Measurements from ENCODE around the gene XIAP.
A peak's percentile ranks its signal among the peaks of the same experiment; 100 is the strongest.
"Not testable (repeated sequence)": the region's sequence is repeated elsewhere in the genome, so short reads cannot be mapped to it uniquely, and the experiment has no call there.

The XIAP gene

DNA sequence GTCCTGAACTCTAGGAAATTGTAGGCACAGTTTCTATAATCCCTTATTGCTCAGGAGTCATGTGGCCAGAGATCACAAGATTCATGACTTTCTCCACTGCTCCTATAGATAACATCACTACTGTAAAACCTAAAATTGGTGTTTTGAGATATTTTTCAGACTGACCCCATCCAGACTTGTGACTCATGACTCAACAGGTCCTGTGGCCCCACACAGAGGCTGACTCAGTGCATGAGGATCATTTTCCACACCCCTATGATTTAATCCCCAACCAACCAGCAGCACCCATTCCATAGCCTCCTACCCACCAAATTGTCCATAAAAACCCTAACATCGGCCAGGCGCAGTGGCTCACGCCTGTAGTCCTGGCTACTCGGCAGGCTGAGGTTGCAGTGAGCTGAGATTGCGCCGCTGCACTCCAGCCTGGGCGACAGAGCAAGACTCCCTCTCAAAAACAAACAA is 13.2 kb upstream of the XIAP start:
- Histone ChIP-seq H3K4me1 (ENCODE audit: control insufficient read depth, insufficient read depth, low read length) (no peaks in the 10 kb centered on the region), H3K36me3 (ENCODE audit: control insufficient read depth, insufficient read depth, low read length) (no peaks in the 10 kb centered on the region), H3K4me3 (ENCODE audit: low read depth, low read length) (no peak overlapping the region), H3K9me3 (ENCODE audit: control insufficient read depth, insufficient read depth, low read length) (no peaks in the 10 kb centered on the region), H3K27me3 (ENCODE audit: control insufficient read depth, insufficient read depth, low read length) (no peaks in the 10 kb centered on the region), H3K9ac (ENCODE audit: low read depth, low read length) (no peak overlapping the region)

GRCh38 chrX:123847056-123847455 is 12.8 kb upstream of the XIAP start:
- no peaks in the 10 kb centered on the region for H3K4me1 ChIP-seq (ENCODE audit: control insufficient read depth, insufficient read depth, low read length)
- H3K4me3 ChIP-seq (ENCODE audit: low read depth, low read length): no peak overlapping the region
- H3K9me3 ChIP-seq (ENCODE audit: control insufficient read depth, insufficient read depth, low read length): no peaks in the 10 kb centered on the region
- H3K9ac ChIP-seq (ENCODE audit: low read depth, low read length): no peak overlapping the region
- H3K36me3 ChIP-seq (ENCODE audit: control insufficient read depth, insufficient read depth, low read length): no peaks in the 10 kb centered on the region
- H3K27me3 ChIP-seq (ENCODE audit: control insufficient read depth, insufficient read depth, low read length): no peaks in the 10 kb centered on the region

DNA sequence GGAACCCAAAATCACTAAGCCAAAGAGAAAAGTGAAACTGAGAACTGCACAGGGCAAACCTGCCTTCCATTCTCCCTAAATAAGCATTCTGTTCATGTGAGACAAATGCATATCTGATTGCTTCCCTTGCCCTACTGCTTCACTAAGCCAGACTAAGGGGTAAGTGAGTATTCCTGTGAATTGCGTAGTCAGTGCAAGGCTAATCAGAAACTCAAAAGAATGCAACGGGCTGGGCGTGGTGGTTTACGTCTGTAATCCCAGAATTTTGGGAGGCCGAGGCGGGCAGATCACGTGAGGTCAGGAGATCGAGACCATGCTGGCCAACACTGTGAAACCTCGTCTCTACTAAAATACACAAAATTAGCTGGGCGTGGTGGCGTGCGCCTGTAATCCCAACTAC is 10.8 kb upstream of the XIAP start:
- Histone ChIP-seq H3K9me3 (ENCODE audit: control insufficient read depth, insufficient read depth, low read length) (no peaks in the 10 kb centered on the region), H3K36me3 (ENCODE audit: control insufficient read depth, insufficient read depth, low read length) (no peaks in the 10 kb centered on the region), H3K27me3 (ENCODE audit: control insufficient read depth, insufficient read depth, low read length) (no peaks in the 10 kb centered on the region), H3K9ac (ENCODE audit: low read depth, low read length) (no peak overlapping the region), H3K4me3 (ENCODE audit: low read depth, low read length) (no peak overlapping the region), H3K4me1 (ENCODE audit: control insufficient read depth, insufficient read depth, low read length) (no peaks in the 10 kb centered on the region)

DNA sequence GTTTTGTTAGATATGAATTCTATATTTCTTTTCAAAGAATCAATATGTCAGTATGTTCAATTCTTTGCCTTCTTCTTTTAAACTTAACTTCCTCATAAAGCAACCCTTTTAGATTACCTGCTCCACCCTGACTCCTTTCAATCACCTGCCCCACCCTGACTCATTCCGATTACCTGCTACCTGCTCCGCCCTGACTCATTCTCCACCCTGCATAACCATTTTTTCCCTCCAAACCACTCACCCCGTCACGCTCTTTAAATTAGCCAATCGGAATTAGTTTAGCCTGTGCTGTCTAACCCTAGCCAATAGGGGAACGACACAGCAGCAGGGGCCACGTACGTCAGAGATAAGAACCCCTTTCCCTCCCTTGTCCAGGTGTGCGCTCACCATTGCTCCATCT is 9.9 kb upstream of the XIAP start:
- H3K9me3 ChIP-seq (ENCODE audit: control insufficient read depth, insufficient read depth, low read length); H3K36me3 ChIP-seq (ENCODE audit: control insufficient read depth, insufficient read depth, low read length); H3K9ac ChIP-seq (ENCODE audit: low read depth, low read length); H3K4me3 ChIP-seq (ENCODE audit: low read depth, low read length); H3K4me1 ChIP-seq (ENCODE audit: control insufficient read depth, insufficient read depth, low read length); H3K27me3 ChIP-seq (ENCODE audit: control insufficient read depth, insufficient read depth, low read length): not testable (repeated sequence)

GRCh38 chrX:123851079-123851478 is 8.8 kb upstream of the XIAP start:
- H3K4me1 ChIP-seq (ENCODE audit: control insufficient read depth, insufficient read depth, low read length): no peaks in the 10 kb centered on the region
- H3K36me3 ChIP-seq (ENCODE audit: control insufficient read depth, insufficient read depth, low read length): no peaks in the 10 kb centered on the region
- H3K4me3 ChIP-seq (ENCODE audit: low read depth, low read length): no peak overlapping the region
- no peaks in the 10 kb centered on the region for H3K9me3 ChIP-seq (ENCODE audit: control insufficient read depth, insufficient read depth, low read length)
- H3K27me3 ChIP-seq (ENCODE audit: control insufficient read depth, insufficient read depth, low read length): no peaks in the 10 kb centered on the region
- H3K9ac ChIP-seq (ENCODE audit: low read depth, low read length): no peak overlapping the region

GRCh38 chrX:123854329-123854728 is 5.5 kb upstream of the XIAP start:
- Histone ChIP-seq H3K4me1 (ENCODE audit: control insufficient read depth, insufficient read depth, low read length) (peaks cover 8% of the 10 kb centered on the region), H3K36me3 (ENCODE audit: control insufficient read depth, insufficient read depth, low read length) (no peaks in the 10 kb centered on the region), H3K9ac (ENCODE audit: low read depth, low read length) (no peak overlapping the region)

GRCh38 chrX:123859409-123859845 is 426 bp upstream of the XIAP start:
- no peaks in the 10 kb centered on the region for H3K9me3 ChIP-seq (ENCODE audit: control insufficient read depth, insufficient read depth, low read length)
- H3K4me1 ChIP-seq (ENCODE audit: control insufficient read depth, insufficient read depth, low read length): peaks cover 8% of the 10 kb centered on the region
- H3K27me3 ChIP-seq (ENCODE audit: control insufficient read depth, insufficient read depth, low read length): no peaks in the 10 kb centered on the region
- H3K36me3 ChIP-seq (ENCODE audit: control insufficient read depth, insufficient read depth, low read length): no peaks in the 10 kb centered on the region
- H3K9ac ChIP-seq (ENCODE audit: low read depth, low read length): no peak overlapping the region
- H3K4me3 ChIP-seq (ENCODE audit: low read depth, low read length): peak overlapping the region; percentile 77

More at GRCh38 chrX:123854329-123854728, 5.5 kb upstream of the XIAP start:
- Histone ChIP-seq H3K27me3 (ENCODE audit: control insufficient read depth, insufficient read depth, low read length) (no peaks in the 10 kb centered on the region), H3K9me3 (ENCODE audit: control insufficient read depth, insufficient read depth, low read length) (no peaks in the 10 kb centered on the region), H3K4me3 (ENCODE audit: low read depth, low read length) (no peak overlapping the region)

DNA sequence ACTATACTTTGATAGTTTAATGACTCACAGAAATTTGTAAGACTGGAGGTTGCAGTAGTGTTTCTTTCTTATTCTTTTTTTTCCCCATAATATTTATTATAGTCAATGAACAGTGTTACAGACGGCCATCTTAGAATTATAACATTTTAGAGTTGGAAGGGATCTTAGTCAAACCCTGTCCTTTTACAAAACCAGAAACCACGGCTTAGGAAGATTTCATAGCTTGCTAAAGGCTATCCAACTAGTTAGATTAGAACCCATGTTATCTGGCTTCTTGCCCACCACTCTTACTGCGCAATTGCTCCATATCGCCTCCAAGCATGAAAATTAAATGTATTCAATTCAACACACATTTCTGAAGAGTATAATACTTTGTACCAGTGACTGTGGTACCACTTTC is 1.1 kb downstream of the XIAP start:
- H3K4me3 ChIP-seq (ENCODE audit: low read depth, low read length): peak overlapping the region; percentile 77
- H3K36me3 ChIP-seq (ENCODE audit: control insufficient read depth, insufficient read depth, low read length): no peaks in the 10 kb centered on the region
- H3K27me3 ChIP-seq (ENCODE audit: control insufficient read depth, insufficient read depth, low read length): no peaks in the 10 kb centered on the region
- no peaks in the 10 kb centered on the region for H3K9me3 ChIP-seq (ENCODE audit: control insufficient read depth, insufficient read depth, low read length)
- peak overlapping the region; percentile 91 for H3K9ac ChIP-seq (ENCODE audit: low read depth, low read length)
- peaks cover 8% of the 10 kb centered on the region for H3K4me1 ChIP-seq (ENCODE audit: control insufficient read depth, insufficient read depth, low read length)

DNA sequence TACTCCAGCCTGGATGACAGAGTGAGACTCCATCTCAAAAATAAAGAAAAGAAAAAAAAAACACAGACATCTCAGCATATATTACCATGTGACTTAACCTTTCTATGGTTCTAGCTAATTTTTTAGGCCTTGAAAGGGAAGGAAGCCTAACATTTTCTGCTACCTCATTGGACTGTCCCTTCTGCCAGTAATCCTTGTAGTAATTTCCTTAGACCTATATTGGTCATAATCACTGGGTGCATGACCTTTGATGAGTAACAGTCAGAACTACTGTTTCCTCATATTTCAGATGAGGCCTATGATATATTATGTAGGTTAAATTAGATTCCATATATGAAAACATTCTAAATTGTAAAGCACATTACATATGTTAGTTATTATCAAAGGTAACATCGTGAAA is 9.6 kb downstream of the XIAP start:
- H3K4me1 ChIP-seq (ENCODE audit: control insufficient read depth, insufficient read depth, low read length): no peaks in the 10 kb centered on the region

GRCh38 chrX:123871309-123871708 is 11.5 kb downstream of the XIAP start:
- no peaks in the 10 kb centered on the region for H3K9me3 ChIP-seq (ENCODE audit: control insufficient read depth, insufficient read depth, low read length)
- peaks cover 2% of the 10 kb centered on the region for H3K36me3 ChIP-seq (ENCODE audit: control insufficient read depth, insufficient read depth, low read length)
- H3K4me1 ChIP-seq (ENCODE audit: control insufficient read depth, insufficient read depth, low read length): no peaks in the 10 kb centered on the region
- no peak overlapping the region for H3K9ac ChIP-seq (ENCODE audit: low read depth, low read length)
- no peak overlapping the region for H3K4me3 ChIP-seq (ENCODE audit: low read depth, low read length)
- no peaks in the 10 kb centered on the region for H3K27me3 ChIP-seq (ENCODE audit: control insufficient read depth, insufficient read depth, low read length)

More for the DNA sequence above, 9.6 kb downstream of the XIAP start:
- no peak overlapping the region for H3K4me3 ChIP-seq (ENCODE audit: low read depth, low read length)
- no peak overlapping the region for H3K9ac ChIP-seq (ENCODE audit: low read depth, low read length)
- peaks cover 2% of the 10 kb centered on the region for H3K36me3 ChIP-seq (ENCODE audit: control insufficient read depth, insufficient read depth, low read length)
- no peaks in the 10 kb centered on the region for H3K9me3 ChIP-seq (ENCODE audit: control insufficient read depth, insufficient read depth, low read length)
- no peaks in the 10 kb centered on the region for H3K27me3 ChIP-seq (ENCODE audit: control insufficient read depth, insufficient read depth, low read length)

DNA sequence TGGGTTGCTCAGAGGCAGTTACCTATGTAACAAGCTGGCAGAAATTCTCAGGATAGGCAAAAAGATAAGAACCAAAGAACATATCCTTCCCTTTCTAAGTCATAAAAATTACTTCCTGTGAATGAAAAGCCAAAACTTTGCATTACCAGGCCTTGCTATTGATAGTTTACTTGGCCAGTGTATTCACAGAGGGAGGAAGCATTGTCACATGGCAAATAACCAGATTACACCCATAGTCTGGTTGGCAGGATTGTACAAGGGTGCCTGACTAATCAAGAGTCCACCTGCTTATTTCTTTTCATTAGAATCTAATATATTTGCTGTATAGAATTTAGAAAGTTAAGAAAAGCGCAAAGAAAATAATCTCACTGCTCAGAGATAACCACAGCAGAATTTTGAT is 14.1 kb downstream of the XIAP start:
- no peaks in the 10 kb centered on the region for H3K4me1 ChIP-seq (ENCODE audit: control insufficient read depth, insufficient read depth, low read length)
- H3K27me3 ChIP-seq (ENCODE audit: control insufficient read depth, insufficient read depth, low read length): no peaks in the 10 kb centered on the region
- no peaks in the 10 kb centered on the region for H3K36me3 ChIP-seq (ENCODE audit: control insufficient read depth, insufficient read depth, low read length)
- no peak overlapping the region for H3K9ac ChIP-seq (ENCODE audit: low read depth, low read length)
- H3K9me3 ChIP-seq (ENCODE audit: control insufficient read depth, insufficient read depth, low read length): no peaks in the 10 kb centered on the region
- no peak overlapping the region for H3K4me3 ChIP-seq (ENCODE audit: low read depth, low read length)

GRCh38 chrX:123876177-123876576 is 16.3 kb downstream of the XIAP start:
- Histone ChIP-seq H3K9ac (ENCODE audit: low read depth, low read length) (no peak overlapping the region), H3K4me3 (ENCODE audit: low read depth, low read length) (no peak overlapping the region), H3K4me1 (ENCODE audit: control insufficient read depth, insufficient read depth, low read length) (no peaks in the 10 kb centered on the region), H3K36me3 (ENCODE audit: control insufficient read depth, insufficient read depth, low read length) (no peaks in the 10 kb centered on the region), H3K27me3 (ENCODE audit: control insufficient read depth, insufficient read depth, low read length) (no peaks in the 10 kb centered on the region), H3K9me3 (ENCODE audit: control insufficient read depth, insufficient read depth, low read length) (no peaks in the 10 kb centered on the region)

DNA sequence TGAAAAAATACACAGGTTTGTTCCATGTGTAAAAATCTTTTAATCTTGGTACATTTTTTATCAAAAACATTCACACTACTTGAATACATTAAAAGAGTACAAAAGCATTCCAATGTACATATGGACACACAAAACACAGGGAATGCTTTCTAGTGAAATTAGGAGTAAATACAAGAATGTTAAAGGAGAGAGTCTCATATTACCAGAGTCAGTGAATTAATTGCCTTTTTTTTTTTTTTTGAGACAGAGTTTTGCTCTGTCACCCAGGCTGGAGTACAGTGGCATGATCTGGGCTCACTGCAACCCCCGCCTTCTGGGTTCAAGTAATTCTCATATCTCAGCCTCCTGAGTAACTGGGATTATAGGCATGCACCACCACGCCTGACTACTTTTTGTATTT is 17.0 kb downstream of the XIAP start:
- H3K4me1 ChIP-seq (ENCODE audit: control insufficient read depth, insufficient read depth, low read length): no peaks in the 10 kb centered on the region
- H3K4me3 ChIP-seq (ENCODE audit: low read depth, low read length): no peak overlapping the region

More for the DNA sequence above, 17.0 kb downstream of the XIAP start:
- no peak overlapping the region for H3K9ac ChIP-seq (ENCODE audit: low read depth, low read length)
- H3K36me3 ChIP-seq (ENCODE audit: control insufficient read depth, insufficient read depth, low read length): no peaks in the 10 kb centered on the region
- H3K9me3 ChIP-seq (ENCODE audit: control insufficient read depth, insufficient read depth, low read length): no peaks in the 10 kb centered on the region
- no peaks in the 10 kb centered on the region for H3K27me3 ChIP-seq (ENCODE audit: control insufficient read depth, insufficient read depth, low read length)

Data from iPS-15b (cell line).